Frontal cortex (tissue), 4 donors: Measurements from ENCODE around the gene REPIN1. TPM values are rescaled to one million over a fixed set of nuclear protein-coding genes. Genes with fewer than 3 reads are reported as not detected.

Experiments used
- DNase-seq, 2 donors: peaks; one replicate each; pipeline ENCODE4 v3.0.0; 2012; ENCODE audit warnings: low spot score in 2 of 2
- FAIRE-seq: peaks from 2 replicates; lab custom pipeline; 2012; peaks lifted over from hg19 to GRCh38; lab: Jason Lieb, UNC
- total RNA-seq: library from RNA; depleted of rRNA; stranded (reverse); fragments of >200 nt; gene quantifications from one replicate; pipeline ENCODE4 v1.2.3, GENCODE V29; 2014
- donor health status: control.
- donor health status: control.
- donor health status: control.

The REPIN1 gene
- total RNA-seq, 1 donor from 2014 or later = 29.3 TPM

GRCh38 chr7:150358433-150358832, 10.2 kb upstream of the REPIN1 start:
- no peak for DNase-seq
- no peak for FAIRE-seq

GRCh38 chr7:150358988-150359621, 9.5 kb upstream of the REPIN1 start:
- FAIRE-seq (no peak), DNase-seq (no peak)

GRCh38 chr7:150359622-150360362, 8.8 kb upstream of the REPIN1 start:
- DNase-seq = no peak

DNA sequence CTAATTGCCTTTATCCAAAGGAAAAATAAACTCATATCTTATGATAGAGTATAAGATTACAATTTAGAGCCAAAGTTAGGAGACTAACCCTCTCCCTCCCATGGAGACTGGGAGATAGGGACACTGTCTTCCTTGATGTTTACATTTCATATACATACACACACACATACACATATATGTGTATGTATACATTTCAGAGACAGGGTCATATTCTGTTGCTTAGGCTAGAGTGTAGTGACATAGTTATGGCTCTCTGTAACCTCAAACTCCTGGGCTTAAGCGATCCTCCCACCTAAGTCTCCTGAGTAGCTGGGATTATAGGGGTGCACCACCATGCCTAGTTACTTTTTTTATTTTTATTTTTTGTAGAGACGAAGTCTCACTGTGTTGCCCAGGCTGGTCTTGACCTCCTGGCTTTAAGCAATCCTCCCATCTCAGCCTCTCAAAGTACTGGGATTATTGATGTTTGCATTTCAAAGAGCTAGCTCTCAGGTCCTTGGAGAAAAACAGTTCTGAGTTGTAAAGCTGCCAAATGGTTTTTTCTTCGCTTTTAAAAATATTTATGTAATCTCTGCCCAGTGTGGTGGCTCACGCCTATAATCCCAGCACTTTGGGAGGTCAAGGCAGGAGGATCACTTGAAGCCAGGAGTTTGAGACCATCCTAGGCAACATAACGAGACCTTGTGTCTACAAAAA, 8.1 kb upstream of the REPIN1 start:
- no peak for FAIRE-seq
- no peak for DNase-seq

More at GRCh38 chr7:150359622-150360362, 8.8 kb upstream of the REPIN1 start:
- FAIRE-seq = no peak

DNA sequence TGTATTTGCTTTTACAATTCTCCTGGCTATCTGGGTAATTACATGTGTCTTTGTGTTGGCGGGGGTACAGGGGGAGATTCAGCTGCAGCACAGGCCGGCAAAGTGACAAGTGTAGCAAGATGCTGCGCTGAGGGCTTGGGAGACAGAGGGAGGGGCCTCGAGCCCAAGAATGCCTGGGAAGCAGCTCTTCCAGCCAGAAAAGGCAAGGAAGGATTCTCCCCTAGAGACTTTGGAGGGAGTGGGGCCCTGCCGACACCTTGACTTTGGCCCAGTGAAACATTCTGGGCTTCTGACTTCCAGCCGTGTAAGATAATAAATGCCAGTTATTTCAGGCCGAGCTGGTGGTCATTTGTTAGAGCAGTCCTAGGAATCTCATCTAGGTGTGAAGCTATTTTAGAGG, 7.2 kb upstream of the REPIN1 start:
- no peak for FAIRE-seq
- DNase-seq = no peak

- FAIRE-seq (no peak), DNase-seq (no peak)
Measured at GRCh38 chr7:150361807-150362621, 6.6 kb upstream of the REPIN1 start.

DNA sequence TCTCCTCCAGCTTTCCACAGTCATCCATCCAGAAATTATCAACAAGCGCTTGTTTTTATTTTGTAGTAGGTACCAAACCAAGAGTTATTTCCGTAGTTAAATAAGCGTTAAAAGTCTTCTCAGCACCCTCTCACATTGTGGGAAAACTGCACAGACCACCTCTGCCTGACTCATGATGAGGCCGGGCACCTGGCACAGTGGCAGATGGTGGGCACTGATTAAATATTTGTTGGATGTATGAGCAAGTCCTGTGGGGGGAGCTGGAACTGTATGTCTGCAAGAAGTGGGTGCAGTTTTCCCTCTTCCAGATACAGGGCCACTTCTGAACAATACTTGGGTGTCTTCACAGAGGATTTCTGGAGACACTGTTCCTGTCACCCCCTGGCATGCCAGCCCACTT, 5.3 kb upstream of the REPIN1 start:
- DNase-seq = no peak
- no peak for FAIRE-seq

- no peak for DNase-seq
- no peak for FAIRE-seq
Measured at GRCh38 chr7:150363872-150364271, 4.8 kb upstream of the REPIN1 start.

GRCh38 chr7:150365194-150365593, 3.4 kb upstream of the REPIN1 start:
- FAIRE-seq (no peak), DNase-seq (no peak)

- no peak for DNase-seq
- FAIRE-seq = no peak
Measured at GRCh38 chr7:150365673-150366398, 2.8 kb upstream of the REPIN1 start.

DNA sequence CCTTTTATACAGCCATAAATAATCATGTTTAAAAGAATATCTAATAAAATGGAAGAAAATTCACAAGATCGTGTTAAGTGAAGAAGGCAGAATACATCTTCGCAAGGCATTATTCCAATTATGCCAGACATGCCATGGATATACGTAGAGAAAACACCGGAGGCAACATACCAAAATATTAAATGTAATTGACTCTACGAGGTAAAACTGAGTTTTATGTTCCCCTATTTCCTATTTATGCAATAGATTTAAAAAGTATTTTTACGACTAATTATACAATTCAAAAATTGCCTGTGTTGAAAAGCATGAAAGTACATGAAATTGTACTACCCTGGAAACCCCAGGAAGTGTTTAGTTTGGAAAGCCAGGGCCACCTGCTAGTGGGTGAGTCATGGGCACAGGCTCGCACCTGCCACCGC, 936 bp upstream of the REPIN1 start:
- no peak for FAIRE-seq

GRCh38 chr7:150368884-150369747, 494 bp downstream of the REPIN1 start:
- FAIRE-seq (no peak), DNase-seq (peak; percentile 68 to 72)

More for the DNA sequence above, 936 bp upstream of the REPIN1 start:
- DNase-seq = no peak

DNA sequence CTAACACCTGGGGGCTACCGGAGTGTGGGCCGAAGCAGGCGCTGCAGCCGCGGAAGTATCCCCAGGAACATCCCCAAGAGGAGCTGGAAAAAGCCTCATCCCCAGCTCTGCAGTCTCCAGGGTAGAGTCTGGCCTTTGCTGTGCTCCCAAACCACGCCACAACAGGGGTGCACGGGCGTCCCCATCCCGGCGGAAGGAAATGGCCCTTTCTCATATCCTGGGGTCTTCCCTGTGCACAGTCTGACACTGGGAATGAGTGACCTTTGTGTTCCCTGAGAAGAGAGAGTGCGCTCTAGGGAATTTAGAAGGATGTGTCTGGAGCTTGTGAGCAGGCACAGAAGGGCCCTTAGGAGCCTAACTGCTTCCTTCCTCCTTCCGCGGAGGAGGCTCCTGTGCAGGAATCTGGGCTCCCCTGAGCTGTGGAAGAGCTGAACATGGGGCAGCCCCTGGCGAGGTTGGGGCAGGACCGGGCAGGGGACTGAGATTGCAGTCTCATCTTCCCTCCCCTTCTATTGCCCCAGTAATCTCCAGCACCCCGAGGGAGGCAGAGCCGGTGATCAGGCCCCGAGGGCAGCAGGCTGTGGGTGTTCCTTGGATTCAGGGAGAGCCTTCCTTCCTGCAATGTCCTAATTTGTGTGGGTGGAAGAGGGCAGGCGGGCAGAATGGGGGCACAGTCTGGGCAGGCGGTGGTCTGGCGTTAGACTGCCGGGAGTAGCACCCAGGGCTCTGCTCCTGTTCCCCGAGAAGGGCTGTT, 1.3 kb downstream of the REPIN1 start:
- FAIRE-seq (no peak), DNase-seq (no peak)

DNA sequence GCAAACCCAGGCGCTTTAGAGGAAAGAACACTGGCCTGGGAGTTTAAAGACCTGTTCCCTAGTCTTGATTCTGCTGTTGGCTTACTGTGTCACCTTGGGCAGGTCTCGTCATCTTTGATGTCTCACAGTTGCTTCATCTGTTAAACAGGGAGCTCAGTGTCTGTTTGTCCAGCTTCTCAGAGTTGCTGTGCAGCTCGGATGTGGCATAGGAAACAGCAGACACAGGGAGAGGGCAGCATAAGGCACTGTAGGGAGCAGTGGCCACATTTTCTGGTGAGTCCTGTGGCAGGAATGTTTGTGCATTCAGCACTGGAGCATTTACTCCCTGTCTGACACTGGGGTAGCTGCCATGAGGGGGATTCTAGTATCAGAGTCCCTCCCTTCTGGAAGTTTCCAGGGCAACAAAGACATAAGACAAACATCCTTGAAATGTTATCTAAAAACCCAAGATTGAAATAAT, 2.0 kb downstream of the REPIN1 start:
- DNase-seq (no peak), FAIRE-seq (no peak)

- DNase-seq (no peak), FAIRE-seq (no peak)
Measured at GRCh38 chr7:150371131-150371995, 2.7 kb downstream of the REPIN1 start.

DNA sequence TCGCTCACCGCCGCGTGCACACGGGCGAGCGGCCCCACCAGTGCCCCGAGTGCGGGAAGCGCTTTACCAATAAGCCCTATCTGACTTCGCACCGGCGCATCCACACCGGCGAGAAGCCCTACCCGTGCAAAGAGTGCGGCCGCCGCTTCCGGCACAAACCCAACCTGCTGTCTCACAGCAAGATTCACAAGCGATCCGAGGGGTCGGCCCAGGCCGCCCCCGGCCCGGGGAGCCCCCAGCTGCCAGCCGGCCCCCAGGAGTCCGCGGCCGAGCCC, 3.3 kb downstream of the REPIN1 start:
- FAIRE-seq (no peak), DNase-seq (no peak)
